Endodermal cell (in vitro differentiated cells): ENCODE data around the gene BHLHE40. TPM values are rescaled to one million over a fixed set of nuclear protein-coding genes. Genes with fewer than 3 reads are reported as not detected.
A peak's percentile ranks its signal among the peaks of the same experiment; 100 is the strongest.

Source experiments
- DNase-seq: peaks from one replicate; pipeline ENCODE4 v3.0.0-alpha.2; 2017
- H3K27ac ChIP-seq: 2 replicates; pipeline ENCODE4 v1.5.1; 2013; ENCODE audit warnings: mild to moderate bottlenecking, low read depth, low read length, moderate library complexity
- H3K27me3 ChIP-seq: 2 replicates; pipeline ENCODE4 v1.6.1; 2013; ENCODE audit warnings: mild to moderate bottlenecking, low read length, moderate library complexity; ENCODE audit not compliant: insufficient read depth, control insufficient read depth, poor library complexity, severe bottlenecking
- H3K36me3 ChIP-seq: 2 replicates; pipeline ENCODE4 v1.7.0; 2013; ENCODE audit warnings: mild to moderate bottlenecking, low read length, moderate library complexity; ENCODE audit not compliant: control insufficient read depth, insufficient read depth
- H3K4me1 ChIP-seq: one replicate; pipeline ENCODE4 v1.7.0; 2013; ENCODE audit warnings: low read length; ENCODE audit not compliant: control insufficient read depth, insufficient read depth
- H3K4me3 ChIP-seq: 2 replicates; pipeline ENCODE4 v1.5.1; 2013; ENCODE audit warnings: mild to moderate bottlenecking, low read length, moderate library complexity
- H3K9ac ChIP-seq: 2 replicates; pipeline ENCODE4 v1.6.1; 2013; ENCODE audit warnings: mild to moderate bottlenecking, low read length, moderate library complexity; ENCODE audit not compliant: poor library complexity, severe bottlenecking; ENCODE audit errors: extremely low read depth
- H3K9me3 ChIP-seq: 2 replicates; pipeline ENCODE4 v1.6.1; 2013; ENCODE audit warnings: mild to moderate bottlenecking, low read length, moderate library complexity; ENCODE audit not compliant: control insufficient read depth
- H3K27ac Mint-ChIP-seq: 2 replicates; pipeline ENCODE4 v1.8.0; 2020; ENCODE audit warnings: mixed read lengths
- H3K27me3 Mint-ChIP-seq: 2 replicates; pipeline ENCODE4 v1.8.0; 2021; ENCODE audit warnings: mild to moderate bottlenecking, mixed read lengths; ENCODE audit not compliant: insufficient read depth
- H3K36me3 Mint-ChIP-seq: 2 replicates; pipeline ENCODE4 v1.8.0; 2020; ENCODE audit warnings: low read depth, mixed read lengths
- H3K4me1 Mint-ChIP-seq: 2 replicates; pipeline ENCODE4 v1.8.0; 2020; ENCODE audit warnings: mixed read lengths
- H3K4me3 Mint-ChIP-seq: 2 replicates; pipeline ENCODE4 v1.8.0; 2020; ENCODE audit warnings: mild to moderate bottlenecking, moderate library complexity, mixed read lengths
- H3K9me3 Mint-ChIP-seq: 2 replicates; pipeline ENCODE4 v1.8.0; 2020; ENCODE audit warnings: mild to moderate bottlenecking, mixed read lengths
- WGBS, 2 experiments: methylation state at CpG; one replicate each; pipeline versions ENCODE4 v1.1.5 to v1.1.7; 2013; ENCODE audit warnings: missing lambda C conversion rate in 2 of 2, mixed read lengths in 1 of 2; ENCODE audit not compliant: insufficient coverage in 1 of 2, insufficient read length in 1 of 2; 5-methylcytosine and 5-hydroxymethylcytosine counted together
- total RNA-seq, 2 donors: library from RNA; stranded (reverse); fragmentation: NEBNext Ultra II Directional in 1 of 2; extraction: Animal tissue kit (Norgen Biotek cat#: 25700) in 1 of 2; gene quantifications; 2 replicates in 1 of 2; 3 replicates in 1 of 2; pipeline ENCODE4 v1.2.1, GENCODE V29; 2021
- TF ChIP-seq, protein P1 (sequence below): fragments of 200-600 bp; sonication (generic); conservative IDR thresholded peaks from 2 replicates; pipeline ENCODE4 v1.5.0; 2021; ENCODE audit warnings: antibody characterized with exemption, mild to moderate bottlenecking

Gene BHLHE40
- total RNA-seq, 2 donors from 2014 or later: 2.6 to 2.9 TPM

DNA sequence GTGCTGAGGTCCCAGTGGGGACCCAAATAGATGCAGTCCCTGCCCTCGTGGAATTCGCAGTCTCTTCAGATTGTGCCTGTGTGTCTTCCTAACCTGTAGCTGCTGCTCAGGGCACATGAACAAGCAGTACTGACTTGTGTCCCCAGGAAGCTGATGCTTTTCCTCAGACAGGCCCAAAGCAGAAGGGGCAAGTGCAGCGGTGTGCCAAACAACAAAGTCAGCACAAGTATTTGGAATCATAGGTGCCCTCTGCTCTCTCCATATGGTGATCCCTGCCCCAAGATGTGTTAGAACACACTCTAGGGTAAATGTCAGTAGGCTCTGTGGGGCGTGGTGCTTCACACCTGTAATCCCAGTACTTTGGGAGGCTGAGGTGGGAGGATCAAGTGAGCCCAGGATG, 21.9 kb downstream of the BHLHE40 start:
- Mint-ChIP-seq H3K36me3 (no peaks in the 10 kb centered on the region), H3K9me3 (no peaks in the 10 kb centered on the region), H3K4me1 (peaks cover 16% of the 10 kb centered on the region), H3K27ac (no peak overlapping the region), H3K4me3 (no peak overlapping the region), H3K27me3 (no peaks in the 10 kb centered on the region)
- DNase-seq: peak; percentile 49
- no peaks in the 10 kb centered on the region for H3K9me3 ChIP-seq
- TF ChIP-seq, protein P1, sequence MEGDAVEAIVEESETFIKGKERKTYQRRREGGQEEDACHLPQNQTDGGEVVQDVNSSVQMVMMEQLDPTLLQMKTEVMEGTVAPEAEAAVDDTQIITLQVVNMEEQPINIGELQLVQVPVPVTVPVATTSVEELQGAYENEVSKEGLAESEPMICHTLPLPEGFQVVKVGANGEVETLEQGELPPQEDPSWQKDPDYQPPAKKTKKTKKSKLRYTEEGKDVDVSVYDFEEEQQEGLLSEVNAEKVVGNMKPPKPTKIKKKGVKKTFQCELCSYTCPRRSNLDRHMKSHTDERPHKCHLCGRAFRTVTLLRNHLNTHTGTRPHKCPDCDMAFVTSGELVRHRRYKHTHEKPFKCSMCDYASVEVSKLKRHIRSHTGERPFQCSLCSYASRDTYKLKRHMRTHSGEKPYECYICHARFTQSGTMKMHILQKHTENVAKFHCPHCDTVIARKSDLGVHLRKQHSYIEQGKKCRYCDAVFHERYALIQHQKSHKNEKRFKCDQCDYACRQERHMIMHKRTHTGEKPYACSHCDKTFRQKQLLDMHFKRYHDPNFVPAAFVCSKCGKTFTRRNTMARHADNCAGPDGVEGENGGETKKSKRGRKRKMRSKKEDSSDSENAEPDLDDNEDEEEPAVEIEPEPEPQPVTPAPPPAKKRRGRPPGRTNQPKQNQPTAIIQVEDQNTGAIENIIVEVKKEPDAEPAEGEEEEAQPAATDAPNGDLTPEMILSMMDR: no peak
- no peak overlapping the region for H3K4me3 ChIP-seq
- H3K36me3 ChIP-seq: no peaks in the 10 kb centered on the region
- WGBS, 2 experiments: 91 to 92% methylated on average over 4 of the region's 4 CpGs
- H3K9ac ChIP-seq: no peak overlapping the region
- no peaks in the 10 kb centered on the region for H3K27me3 ChIP-seq
- H3K27ac ChIP-seq: no peak overlapping the region
- H3K4me1 ChIP-seq: peaks cover 20% of the 10 kb centered on the region

DNA sequence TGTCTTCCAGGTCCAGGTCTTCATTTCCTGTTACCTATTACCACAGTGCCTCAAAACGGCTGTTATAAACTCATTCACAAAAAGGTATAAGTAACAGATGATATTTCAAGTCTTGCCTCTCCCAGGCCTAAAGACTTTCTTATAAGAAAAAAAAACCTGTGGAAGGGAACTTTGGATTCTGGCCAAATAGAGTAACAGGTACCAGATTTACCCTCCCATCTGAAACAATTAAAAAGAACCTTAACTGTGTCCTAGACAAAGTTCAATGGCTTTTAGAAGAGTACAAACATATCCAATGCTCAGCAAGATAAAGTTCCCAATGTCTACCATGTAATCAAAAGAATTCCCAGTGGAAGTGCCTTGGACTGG, 22.6 kb downstream of the BHLHE40 start:
- no peak overlapping the region for H3K27ac ChIP-seq
- no peak overlapping the region for H3K4me3 Mint-ChIP-seq
- no peaks in the 10 kb centered on the region for H3K9me3 ChIP-seq
- no peaks in the 10 kb centered on the region for H3K27me3 Mint-ChIP-seq
- 63% methylated on average over 1 of the region's 1 CpG; no CpG with 5 or more reads in 1 of the 2 experiments for WGBS, 2 experiments
- H3K4me1 Mint-ChIP-seq: peaks cover 16% of the 10 kb centered on the region
- H3K9ac ChIP-seq: no peak overlapping the region
- no peaks in the 10 kb centered on the region for H3K36me3 ChIP-seq
- no peak overlapping the region for H3K4me3 ChIP-seq
- H3K9me3 Mint-ChIP-seq: no peaks in the 10 kb centered on the region
- no peaks in the 10 kb centered on the region for H3K27me3 ChIP-seq
- H3K27ac Mint-ChIP-seq: no peak overlapping the region
- no peaks in the 10 kb centered on the region for H3K36me3 Mint-ChIP-seq
- TF ChIP-seq, protein P1: no peak
- DNase-seq: no peak
- H3K4me1 ChIP-seq: peaks cover 16% of the 10 kb centered on the region

DNA sequence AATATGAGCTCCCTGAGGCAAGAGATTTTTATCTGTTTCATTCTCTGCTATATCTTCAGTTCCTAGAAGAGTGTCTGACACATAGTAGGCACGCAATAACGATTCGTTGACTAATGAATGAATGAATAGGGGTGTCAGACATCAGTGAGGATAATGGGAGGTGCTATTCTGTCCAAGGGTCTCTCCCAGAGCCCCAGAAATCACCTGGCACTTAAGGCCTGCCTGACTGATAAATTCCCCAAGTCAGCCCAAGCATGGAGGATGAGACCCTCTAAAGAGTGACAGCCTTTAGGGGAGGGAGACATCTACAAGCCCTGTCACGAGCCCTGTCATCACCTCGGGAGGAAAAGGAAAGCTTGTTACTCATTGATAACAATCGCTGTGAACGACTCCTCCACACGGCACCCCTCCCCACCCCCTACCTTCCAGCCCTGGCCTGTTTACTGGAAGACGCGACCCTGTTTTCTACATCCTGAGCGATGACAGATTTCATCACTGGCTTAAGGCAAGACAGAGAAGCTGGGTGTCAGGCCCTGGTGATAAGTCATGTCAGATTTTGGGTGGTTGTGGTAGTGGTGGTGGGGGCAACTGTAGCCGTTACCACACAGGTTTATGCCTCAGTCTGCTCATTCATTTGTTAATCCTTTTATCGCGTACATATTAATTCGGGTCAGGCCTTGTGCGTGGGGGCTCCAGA, 23.1 kb downstream of the BHLHE40 start:
- Mint-ChIP-seq H3K4me1 (peaks cover 12% of the 10 kb centered on the region), H3K27ac (peak overlapping the region; percentile 64), H3K36me3 (no peaks in the 10 kb centered on the region), H3K27me3 (no peaks in the 10 kb centered on the region), H3K9me3 (no peaks in the 10 kb centered on the region), H3K4me3 (no peak overlapping the region)
- Histone ChIP-seq H3K9ac (no peak overlapping the region), H3K36me3 (no peaks in the 10 kb centered on the region), H3K4me3 (no peak overlapping the region), H3K9me3 (no peaks in the 10 kb centered on the region), H3K27me3 (no peaks in the 10 kb centered on the region), H3K27ac (no peak overlapping the region), H3K4me1 (peaks cover 16% of the 10 kb centered on the region)
- WGBS, 2 experiments: 55 to 88% methylated on average over 8 to 16 of the region's 16 CpGs
- TF ChIP-seq, protein P1: no peak
- DNase-seq: peak; percentile 85
